ENCODE data around the gene SPOUT1. TPM values are rescaled to one million over a fixed set of nuclear protein-coding genes. Genes with fewer than 3 reads are reported as not detected.
"Not testable (repeated sequence)": the region's sequence is repeated elsewhere in the genome, so short reads cannot be mapped to it uniquely, and the experiment has no call there.

SPOUT1 gene
- total and polyA plus RNA-seq, 2 donors, result 10.6 to 22.4 TPM

GRCh38 chr9:128847803-128848202 lies 18.2 kb upstream of the SPOUT1 start:
- H3K4me3 ChIP-seq (ENCODE audit: low read depth, low read length), result no peak overlapping the region
- DNase-seq (ENCODE audit: extremely low spot score), result no peak
- H3K4me1 ChIP-seq (ENCODE audit: insufficient read depth), result no peaks in the 10 kb centered on the region
- H3K36me3 ChIP-seq (ENCODE audit: insufficient read depth), result no peaks in the 10 kb centered on the region
- 100% methylated on average over 1 of the region's 1 CpG for WGBS
- no peak overlapping the region for H3K27ac ChIP-seq (ENCODE audit: low read depth)

GRCh38 chr9:128846680-128847030 lies 17.1 kb upstream of the SPOUT1 start:
- H3K27ac ChIP-seq (ENCODE audit: low read depth), result no peak overlapping the region
- H3K36me3 ChIP-seq (ENCODE audit: insufficient read depth), result no peaks in the 10 kb centered on the region
- H3K4me3 ChIP-seq (ENCODE audit: low read depth, low read length), result no peak overlapping the region
- no peaks in the 10 kb centered on the region for H3K4me1 ChIP-seq (ENCODE audit: insufficient read depth)
- 96% methylated on average over 3 of the region's 3 CpGs for WGBS
- DNase-seq (ENCODE audit: extremely low spot score), result no peak

- 75% methylated on average over 13 of the region's 13 CpGs for WGBS
- Histone ChIP-seq H3K4me1 (ENCODE audit: insufficient read depth) (no peaks in the 10 kb centered on the region), H3K4me3 (ENCODE audit: low read depth, low read length) (no peak overlapping the region), H3K36me3 (ENCODE audit: insufficient read depth) (no peaks in the 10 kb centered on the region), H3K27ac (ENCODE audit: low read depth) (no peak overlapping the region)
- no peak for DNase-seq (ENCODE audit: extremely low spot score)
Observed at GRCh38 chr9:128845186-128845931, 15.8 kb upstream of the SPOUT1 start.

- 96% methylated on average over 7 of the region's 7 CpGs for WGBS
- DNase-seq (ENCODE audit: extremely low spot score), result not testable (repeated sequence)
Observed at GRCh38 chr9:128843171-128843570, 13.6 kb upstream of the SPOUT1 start.

GRCh38 chr9:128841694-128842492 lies 12.3 kb upstream of the SPOUT1 start:
- H3K4me3 ChIP-seq (ENCODE audit: low read depth, low read length), result no peak overlapping the region
- H3K27ac ChIP-seq (ENCODE audit: low read depth), result no peak overlapping the region
- no peaks in the 10 kb centered on the region for H3K4me1 ChIP-seq (ENCODE audit: insufficient read depth)
- 89% methylated on average over 12 of the region's 12 CpGs for WGBS
- H3K36me3 ChIP-seq (ENCODE audit: insufficient read depth), result no peaks in the 10 kb centered on the region
- no peak for DNase-seq (ENCODE audit: extremely low spot score)

More at GRCh38 chr9:128843171-128843570, 13.6 kb upstream of the SPOUT1 start:
- not testable (repeated sequence) for H3K4me1 ChIP-seq (ENCODE audit: insufficient read depth); H3K36me3 ChIP-seq (ENCODE audit: insufficient read depth); H3K4me3 ChIP-seq (ENCODE audit: low read depth, low read length); H3K27ac ChIP-seq (ENCODE audit: low read depth)

GRCh38 chr9:128840524-128840923 lies 10.9 kb upstream of the SPOUT1 start:
- DNase-seq (ENCODE audit: extremely low spot score), result no peak
- Histone ChIP-seq H3K4me1 (ENCODE audit: insufficient read depth) (no peaks in the 10 kb centered on the region), H3K4me3 (ENCODE audit: low read depth, low read length) (no peak overlapping the region), H3K27ac (ENCODE audit: low read depth) (no peak overlapping the region), H3K36me3 (ENCODE audit: insufficient read depth) (no peaks in the 10 kb centered on the region)
- WGBS, result 98% methylated on average over 1 of the region's 1 CpG

- no peak overlapping the region for H3K27ac ChIP-seq (ENCODE audit: low read depth)
- WGBS, result 83% methylated on average over 3 of the region's 3 CpGs
- no peak for DNase-seq (ENCODE audit: extremely low spot score)
- H3K36me3 ChIP-seq (ENCODE audit: insufficient read depth), result no peaks in the 10 kb centered on the region
- H3K4me1 ChIP-seq (ENCODE audit: insufficient read depth), result no peaks in the 10 kb centered on the region
- no peak overlapping the region for H3K4me3 ChIP-seq (ENCODE audit: low read depth, low read length)
Observed at GRCh38 chr9:128838338-128838737, 8.7 kb upstream of the SPOUT1 start.

- H3K4me1 ChIP-seq (ENCODE audit: insufficient read depth), result no peaks in the 10 kb centered on the region
- no peak overlapping the region for H3K4me3 ChIP-seq (ENCODE audit: low read depth, low read length)
- no peaks in the 10 kb centered on the region for H3K36me3 ChIP-seq (ENCODE audit: insufficient read depth)
- DNase-seq (ENCODE audit: extremely low spot score), result no peak
- 94% methylated on average over 14 of the region's 14 CpGs for WGBS
- no peak overlapping the region for H3K27ac ChIP-seq (ENCODE audit: low read depth)
Observed at GRCh38 chr9:128836509-128837145, 7.0 kb upstream of the SPOUT1 start.

- WGBS, result 93% methylated on average over 28 of the region's 28 CpGs
- Histone ChIP-seq H3K4me1 (ENCODE audit: insufficient read depth) (no peaks in the 10 kb centered on the region), H3K4me3 (ENCODE audit: low read depth, low read length) (no peak overlapping the region)
Observed at GRCh38 chr9:128835246-128836210, 5.9 kb upstream of the SPOUT1 start.

GRCh38 chr9:128833696-128834095 lies 4.1 kb upstream of the SPOUT1 start:
- Histone ChIP-seq H3K4me1 (ENCODE audit: insufficient read depth) (no peaks in the 10 kb centered on the region), H3K36me3 (ENCODE audit: insufficient read depth) (no peaks in the 10 kb centered on the region), H3K4me3 (ENCODE audit: low read depth, low read length) (no peak overlapping the region), H3K27ac (ENCODE audit: low read depth) (no peak overlapping the region)
- no peak for DNase-seq (ENCODE audit: extremely low spot score)
- WGBS, result 90% methylated on average over 10 of the region's 10 CpGs

More at GRCh38 chr9:128835246-128836210, 5.9 kb upstream of the SPOUT1 start:
- Histone ChIP-seq H3K27ac (ENCODE audit: low read depth) (no peak overlapping the region), H3K36me3 (ENCODE audit: insufficient read depth) (no peaks in the 10 kb centered on the region)
- DNase-seq (ENCODE audit: extremely low spot score), result no peak

- DNase-seq (ENCODE audit: extremely low spot score), result no peak
- Histone ChIP-seq H3K4me3 (ENCODE audit: low read depth, low read length) (peak overlapping the region; percentile 80), H3K36me3 (ENCODE audit: insufficient read depth) (peaks cover 2% of the 10 kb centered on the region), H3K4me1 (ENCODE audit: insufficient read depth) (no peaks in the 10 kb centered on the region), H3K27ac (ENCODE audit: low read depth) (no peak overlapping the region)
- WGBS, result 32% methylated on average over 18 of the region's 18 CpGs
Observed at GRCh38 chr9:128828719-128829452, 708 bp downstream of the SPOUT1 start.

GRCh38 chr9:128828267-128828666 lies 1.3 kb downstream of the SPOUT1 start:
- DNase-seq (ENCODE audit: extremely low spot score), result no peak
- Histone ChIP-seq H3K4me1 (ENCODE audit: insufficient read depth) (no peaks in the 10 kb centered on the region), H3K4me3 (ENCODE audit: low read depth, low read length) (no peak overlapping the region), H3K36me3 (ENCODE audit: insufficient read depth) (peaks cover 2% of the 10 kb centered on the region), H3K27ac (ENCODE audit: low read depth) (no peak overlapping the region)
- WGBS, result 91% methylated on average over 8 of the region's 8 CpGs

Data from urinary bladder (tissue), 4 donors.